ENCODE results near the gene C10orf71. TPM values are rescaled to one million over a fixed set of nuclear protein-coding genes. Genes with fewer than 3 reads are reported as not detected.

Gene C10orf71
- polyA plus RNA-seq, 12 donors = 10.9 to 48.1 (median 33.4) TPM; not detected in 1

- DNase-seq = no peak
These were observed 76.6 kb downstream of the C10orf71 start for GRCh38 chr10:49375611-49376010.

Other genes starting within 250 kb of the C10orf71 start
- gene VSTM4, start 183.6 kb upstream of the C10orf71 start, polyA plus RNA-seq (ENCODE audit: insufficient read length in 12 of 12) = 100 to 1,000 TPM in 1 of 12 donors, 10 to 100 TPM in 11; 37.8 to 130 (median 44.2) TPM
- gene FAM170B, start 165.1 kb upstream of the C10orf71 start, polyA plus RNA-seq (ENCODE audit: insufficient read length in 12 of 12) = not detected
- 10 to 100 TPM in 2 of 12 donors, 1 to 10 TPM in 9, not detected in 1; 4.7 to 10.2 (median 6.6) TPM for gene TMEM273, start 110.8 kb upstream of the C10orf71 start, polyA plus RNA-seq (ENCODE audit: insufficient read length in 12 of 12)
- gene DRGX, start 96.9 kb downstream of the C10orf71 start, polyA plus RNA-seq (ENCODE audit: insufficient read length in 12 of 12) = under 1 TPM in 1 of 12 donors, not detected in 11; 0.23 TPM
- gene ERCC6, start 240.0 kb downstream of the C10orf71 start, polyA plus RNA-seq (ENCODE audit: insufficient read length in 12 of 12) = 10 to 100 TPM in 10 of 12 donors, 1 to 10 TPM in 1, not detected in 1; 9.3 to 24.1 (median 12.7) TPM